IMR-90 (cell line): ENCODE data around the gene SLC6A2. TPM values are rescaled to one million over a fixed set of nuclear protein-coding genes. Genes with fewer than 3 reads are reported as not detected.

ENCODE experiments used
- ATAC-seq: fragments of 200-7000 bp; cut with Tn5 transposase; 2 replicates; pipeline ENCODE4 v1.9.1; 2020; ENCODE audit warnings: low read depth, mild to moderate bottlenecking, moderate library complexity
- BruUV-seq: library from RNA; stranded (reverse); fragments of 400-500 nt; replicated peaks from 2 replicates; lab custom pipeline; 2021; lab: Mats Ljungman, UMichigan
- CTCF ChIA-PET: fragments of 300-600 bp; formaldehyde crosslinking; extraction: SDS; loops from one replicate; lab custom pipeline; 2021; ENCODE audit warnings: antibody characterized with exemption; lab: Yijun Ruan, JAX
- POLR2A ChIA-PET: fragments of 300-600 bp; sonication (Branson Sonifier 250); formaldehyde crosslinking; loops from one replicate; lab custom pipeline; 2022; ENCODE audit warnings: antibody characterized with exemption; ENCODE audit not compliant: unreplicated experiment; lab: Charles Lee
- DNase-seq: peaks from one replicate; pipeline ENCODE4 v3.0.0; 2013
- H2AFZ ChIP-seq: replicated peaks from 2 replicates; pipeline ENCODE3; 2013; ENCODE audit warnings: low read length, mild to moderate bottlenecking; ENCODE audit not compliant: poor library complexity
- H2AK5ac ChIP-seq: 2 replicates; pipeline ENCODE4 v1.6.1; 2013; ENCODE audit warnings: low read depth, low read length, inconsistent platforms
- H2AK9ac ChIP-seq: replicated peaks from 2 replicates; pipeline ENCODE3; 2013; ENCODE audit warnings: mild to moderate bottlenecking, low read depth, low read length, moderate library complexity; ENCODE audit not compliant: poor library complexity
- H2BK120ac ChIP-seq: 2 replicates; pipeline ENCODE4 v1.6.1; 2013; ENCODE audit warnings: low read depth, low read length, inconsistent platforms
- H2BK15ac ChIP-seq: 3 replicates; pipeline ENCODE4 v1.6.1; 2013; ENCODE audit warnings: low read depth, low read length, inconsistent platforms
- H2BK20ac ChIP-seq: 2 replicates; pipeline ENCODE4 v1.6.1; 2013; ENCODE audit warnings: low read depth, mild to moderate bottlenecking, inconsistent platforms, low read length, moderate library complexity
- H2BK5ac ChIP-seq: 2 replicates; pipeline ENCODE4 v1.6.1; 2013; ENCODE audit warnings: mild to moderate bottlenecking, low read depth, low read length, inconsistent platforms; ENCODE audit not compliant: poor library complexity, severe bottlenecking
- H3K14ac ChIP-seq: replicated peaks from 2 replicates; pipeline ENCODE4 v1.6.1; 2013; ENCODE audit warnings: low read depth, low read length, inconsistent platforms
- H3K18ac ChIP-seq: 2 replicates; pipeline ENCODE4 v1.6.1; 2013; ENCODE audit warnings: low read depth, low read length, control low read depth
- H3K23ac ChIP-seq: 2 replicates; pipeline ENCODE4 v1.6.1; 2013; ENCODE audit warnings: low read depth, low read length, inconsistent platforms
- H3K27ac ChIP-seq: 2 replicates; pipeline ENCODE4 v1.5.1; 2013; ENCODE audit warnings: mild to moderate bottlenecking, control low read depth, low read length; ENCODE audit not compliant: insufficient read depth
- H3K27me3 ChIP-seq: 2 replicates; pipeline ENCODE4 v1.6.1; 2013; ENCODE audit warnings: low read length; ENCODE audit not compliant: control insufficient read depth, insufficient read depth
- H3K36me3 ChIP-seq: 2 replicates; pipeline ENCODE4 v1.6.1; 2013; ENCODE audit warnings: low read length, mixed read lengths; ENCODE audit not compliant: control insufficient read depth, insufficient read depth
- H3K4ac ChIP-seq: 2 replicates; pipeline ENCODE4 v1.6.1; 2013; ENCODE audit warnings: low read depth, low read length, inconsistent platforms
- H3K4me1 ChIP-seq: 2 replicates; pipeline ENCODE4 v1.6.1; 2013; ENCODE audit warnings: low read length, mixed read lengths; ENCODE audit not compliant: control insufficient read depth, insufficient read depth
- H3K4me2 ChIP-seq: 2 replicates; pipeline ENCODE4 v1.6.1; 2013; ENCODE audit warnings: low read depth, mild to moderate bottlenecking, control low read depth, low read length, moderate library complexity
- H3K4me3 ChIP-seq: 2 replicates; pipeline ENCODE4 v1.5.1; 2013; ENCODE audit warnings: low read depth, mild to moderate bottlenecking, control low read depth, low read length, moderate library complexity; ENCODE audit not compliant: insufficient read depth
- H3K56ac ChIP-seq: 2 replicates; pipeline ENCODE4 v1.6.1; 2013; ENCODE audit warnings: low read length, inconsistent platforms; ENCODE audit not compliant: insufficient read depth; ENCODE audit errors: extremely low read depth
- H3K79me1 ChIP-seq, 2 experiments: 2 replicates each; pipeline ENCODE4 v1.6.1; 2013; ENCODE audit warnings: low read length in 2 of 2, inconsistent platforms in 1 of 2, low read depth in 1 of 2
- H3K9ac ChIP-seq: 2 replicates; pipeline ENCODE4 v1.6.1; 2013; ENCODE audit warnings: low read depth, low read length, control low read depth
- H3K9me1 ChIP-seq: 2 replicates; pipeline ENCODE4 v1.6.1; 2013; ENCODE audit warnings: low read length, inconsistent platforms; ENCODE audit not compliant: insufficient read depth
- H3K9me3 ChIP-seq: 2 replicates; pipeline ENCODE4 v1.6.1; 2013; ENCODE audit warnings: low read length; ENCODE audit not compliant: control insufficient read depth, insufficient read depth
- H4K20me1 ChIP-seq: 2 replicates; pipeline ENCODE4 v1.6.1; 2013; ENCODE audit warnings: low read length, inconsistent platforms; ENCODE audit not compliant: insufficient read depth
- H4K5ac ChIP-seq: 2 replicates; pipeline ENCODE4 v1.6.1; 2013; ENCODE audit warnings: mild to moderate bottlenecking, low read depth, low read length, control low read depth
- H4K8ac ChIP-seq, 2 experiments: 2 replicates each; pipeline ENCODE4 v1.6.1; 2013; ENCODE audit warnings: low read depth in 2 of 2, low read length in 2 of 2, control low read depth in 1 of 2, inconsistent platforms in 1 of 2
- H4K91ac ChIP-seq: 2 replicates; pipeline ENCODE4 v1.6.1; 2013; ENCODE audit warnings: low read depth, low read length, inconsistent platforms; ENCODE audit not compliant: insufficient read depth
- BHLHE40 ChIP-seq: fragments of 150-350 bp; IDR thresholded peaks from 2 replicates; pipeline ENCODE4 v1.6.1; 2016; ENCODE audit warnings: mild to moderate bottlenecking, low read depth, low read length
- CTCF ChIP-seq: conservative IDR thresholded peaks from 2 replicates; pipeline ENCODE4 v1.5.1; 2012; ENCODE audit warnings: mild to moderate bottlenecking, low read depth, low read length, improper control_type of control experiment
- MAZ ChIP-seq: IDR thresholded peaks from 2 replicates; pipeline ENCODE4 v1.6.1; 2012; ENCODE audit warnings: low read depth, mild to moderate bottlenecking, low read length, improper control_type of control experiment, moderate library complexity, borderline replicate concordance
- WGBS, 2 experiments: methylation state at CpG; one replicate each; pipeline versions ENCODE4 v1.1.5 to v1.1.7; 2013; ENCODE audit warnings: missing lambda C conversion rate in 2 of 2; ENCODE audit not compliant: insufficient read length in 1 of 2; ENCODE audit errors: extremely low coverage in 2 of 2; 5-methylcytosine and 5-hydroxymethylcytosine counted together
- dilution Hi-C: fragments of 300-500 bp; cut with HindIII; formaldehyde crosslinking; loops from one replicate; pipeline ENCODE4 v1.14.3; 2018; ENCODE audit warnings: low sequenced_read_pairs; ENCODE audit not compliant: unreplicated experiment
- in situ Hi-C: fragments of 300-500 bp; cut with MboI; formaldehyde crosslinking; loops from 3 replicates; pipeline ENCODE4 v1.14.3; 2019; ENCODE audit warnings: low sequenced_read_pairs, inconsistent platforms, mixed read lengths
- intact Hi-C: fragments of 100-400 bp; cut with micrococcal nuclease; formaldehyde crosslinking; loops from 2 replicates; pipeline ENCODE4 v1.10.0; 2022
- polyA plus RNA-seq, 3 experiments: library from polyadenylated mRNA; depleted of rRNA; stranded (reverse); fragments of >200 nt; gene quantifications; 2 replicates each; pipeline ENCODE4 v1.2.3, GENCODE V29; 2012; ENCODE audit warnings: low replicate concordance in 1 of 3
- total RNA-seq: library from RNA; depleted of rRNA; stranded (reverse); fragments of >200 nt; gene quantifications from 2 replicates; pipeline ENCODE4 v1.2.3, GENCODE V29; 2012

SLC6A2 gene
- total and polyA plus RNA-seq, 2 of the 4 experiments (the other 2 are of a cell fraction) = not detected

GRCh38 chr16:55622930-55623561, 32.7 kb upstream of the SLC6A2 start:
- WGBS, 2 experiments = no CpG with 5 or more reads among the region's 8 CpGs
- Histone ChIP-seq H3K14ac (no peak overlapping the region), H3K79me1 (no peaks in the 10 kb centered on the region), H3K4ac (no peak overlapping the region), H2AK5ac (no peak overlapping the region), H2BK120ac (no peak overlapping the region), H2AK9ac (no peak overlapping the region), H4K5ac (no peak overlapping the region), H2BK5ac (no peak overlapping the region), H3K9me3 (no peaks in the 10 kb centered on the region), H3K4me3 (no peak overlapping the region), H3K4me1 (no peaks in the 10 kb centered on the region), H3K18ac (no peak overlapping the region), H3K9ac (no peak overlapping the region), H2BK20ac (no peak overlapping the region), H3K4me2 (no peak overlapping the region), H3K23ac (no peak overlapping the region), H2BK15ac (no peak overlapping the region), H4K20me1 (no peaks in the 10 kb centered on the region), H3K56ac (no peak overlapping the region), H4K8ac (no peak overlapping the region), H3K27me3 (peaks cover 7% of the 10 kb centered on the region), H4K91ac (no peak overlapping the region), H3K27ac (no peak overlapping the region), H3K36me3 (no peaks in the 10 kb centered on the region), H2AFZ (no peak overlapping the region), H3K9me1 (no peaks in the 10 kb centered on the region)
- intact Hi-C loops = no loop called here
- in situ Hi-C loops = no loop called here
- no peak for ATAC-seq
- BruUV-seq = no TSS peak
- TF ChIP-seq CTCF (0 out of 2 replicates have a peak, but pooled peaks have one; percentile 3), BHLHE40 (peak; percentile 42; the same call in 1 of the 2 replicates), MAZ (no peak)
- CTCF ChIA-PET = interaction anchor here (1.4 kb wide), 1 partner anchor 14 kb away, joined by 3 read pairs; no protein-coding TSS in a partner anchor
- no peak for DNase-seq
- POLR2A ChIA-PET = no interaction called here
- dilution Hi-C loops = no loop called here
